Measurements from ENCODE around the gene CYSRT1.
"Not testable (repeated sequence)": the region's sequence is repeated elsewhere in the genome, so short reads cannot be mapped to it uniquely, and the experiment has no call there.

CYSRT1 gene

DNA sequence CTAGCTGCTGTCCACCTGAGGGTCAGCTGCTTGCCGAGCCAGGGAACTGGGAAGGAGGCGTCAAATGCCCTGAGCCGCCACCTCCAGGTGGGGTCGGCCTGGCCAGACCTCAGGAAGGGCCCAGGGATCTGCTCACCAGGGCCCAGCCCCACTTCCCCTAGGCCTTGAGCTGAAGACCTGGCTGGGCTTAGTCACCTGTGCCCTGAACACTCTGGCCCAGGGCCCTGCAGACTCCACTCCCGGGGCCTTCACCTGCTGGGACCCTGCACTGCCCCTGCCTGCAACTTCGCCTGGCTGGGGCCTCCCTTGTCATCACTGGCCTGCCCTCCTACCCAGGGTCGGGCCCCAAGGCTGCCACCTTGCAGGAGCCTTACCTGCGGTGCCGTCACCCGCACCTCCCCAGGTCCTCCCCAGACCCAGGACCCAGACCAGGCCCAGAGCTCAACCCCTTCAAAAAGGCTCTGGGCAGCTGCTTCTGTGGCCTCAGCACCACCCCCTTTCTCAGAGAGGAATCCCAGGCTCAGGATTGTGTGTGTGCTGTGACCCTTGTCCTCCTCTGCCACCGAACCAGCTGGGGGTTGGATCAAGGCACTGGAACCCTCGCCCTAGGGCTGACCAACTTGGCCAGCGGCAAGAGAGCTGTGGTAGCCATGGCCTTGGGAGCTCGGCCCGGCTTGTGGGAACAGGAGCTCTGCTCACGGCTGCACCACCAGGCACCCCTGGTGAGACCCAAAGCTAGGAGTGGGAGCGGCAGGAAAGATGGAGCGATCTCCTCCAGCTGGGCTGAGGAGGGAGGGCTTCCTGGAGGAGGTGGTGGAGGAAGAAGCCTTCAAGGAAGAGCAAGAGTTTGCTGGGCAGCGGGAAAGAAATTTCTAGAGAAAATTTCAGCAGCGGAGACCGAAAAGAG is 29.0 kb downstream of the CYSRT1 start:
- DNase-seq: no peak
- no peaks in the 10 kb centered on the region for H3K27me3 ChIP-seq (ENCODE audit: insufficient read depth, low read depth, severe bottlenecking)
- TF ChIP-seq, protein P1, sequence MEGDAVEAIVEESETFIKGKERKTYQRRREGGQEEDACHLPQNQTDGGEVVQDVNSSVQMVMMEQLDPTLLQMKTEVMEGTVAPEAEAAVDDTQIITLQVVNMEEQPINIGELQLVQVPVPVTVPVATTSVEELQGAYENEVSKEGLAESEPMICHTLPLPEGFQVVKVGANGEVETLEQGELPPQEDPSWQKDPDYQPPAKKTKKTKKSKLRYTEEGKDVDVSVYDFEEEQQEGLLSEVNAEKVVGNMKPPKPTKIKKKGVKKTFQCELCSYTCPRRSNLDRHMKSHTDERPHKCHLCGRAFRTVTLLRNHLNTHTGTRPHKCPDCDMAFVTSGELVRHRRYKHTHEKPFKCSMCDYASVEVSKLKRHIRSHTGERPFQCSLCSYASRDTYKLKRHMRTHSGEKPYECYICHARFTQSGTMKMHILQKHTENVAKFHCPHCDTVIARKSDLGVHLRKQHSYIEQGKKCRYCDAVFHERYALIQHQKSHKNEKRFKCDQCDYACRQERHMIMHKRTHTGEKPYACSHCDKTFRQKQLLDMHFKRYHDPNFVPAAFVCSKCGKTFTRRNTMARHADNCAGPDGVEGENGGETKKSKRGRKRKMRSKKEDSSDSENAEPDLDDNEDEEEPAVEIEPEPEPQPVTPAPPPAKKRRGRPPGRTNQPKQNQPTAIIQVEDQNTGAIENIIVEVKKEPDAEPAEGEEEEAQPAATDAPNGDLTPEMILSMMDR (IDR thresholded peaks at IDR 0.05; ENCODE audit: low read depth, low read length): no peak
- peak overlapping the region; percentile 88 for H3K27ac ChIP-seq
- H3K4me3 ChIP-seq (ENCODE audit: low read depth, low read length): peak overlapping the region; percentile 65
- H3K36me3 ChIP-seq: peaks cover 3% of the 10 kb centered on the region; the same call in 1 of the 2 replicates
- no peaks in the 10 kb centered on the region for H3K9me3 ChIP-seq (ENCODE audit: severe bottlenecking)

DNA sequence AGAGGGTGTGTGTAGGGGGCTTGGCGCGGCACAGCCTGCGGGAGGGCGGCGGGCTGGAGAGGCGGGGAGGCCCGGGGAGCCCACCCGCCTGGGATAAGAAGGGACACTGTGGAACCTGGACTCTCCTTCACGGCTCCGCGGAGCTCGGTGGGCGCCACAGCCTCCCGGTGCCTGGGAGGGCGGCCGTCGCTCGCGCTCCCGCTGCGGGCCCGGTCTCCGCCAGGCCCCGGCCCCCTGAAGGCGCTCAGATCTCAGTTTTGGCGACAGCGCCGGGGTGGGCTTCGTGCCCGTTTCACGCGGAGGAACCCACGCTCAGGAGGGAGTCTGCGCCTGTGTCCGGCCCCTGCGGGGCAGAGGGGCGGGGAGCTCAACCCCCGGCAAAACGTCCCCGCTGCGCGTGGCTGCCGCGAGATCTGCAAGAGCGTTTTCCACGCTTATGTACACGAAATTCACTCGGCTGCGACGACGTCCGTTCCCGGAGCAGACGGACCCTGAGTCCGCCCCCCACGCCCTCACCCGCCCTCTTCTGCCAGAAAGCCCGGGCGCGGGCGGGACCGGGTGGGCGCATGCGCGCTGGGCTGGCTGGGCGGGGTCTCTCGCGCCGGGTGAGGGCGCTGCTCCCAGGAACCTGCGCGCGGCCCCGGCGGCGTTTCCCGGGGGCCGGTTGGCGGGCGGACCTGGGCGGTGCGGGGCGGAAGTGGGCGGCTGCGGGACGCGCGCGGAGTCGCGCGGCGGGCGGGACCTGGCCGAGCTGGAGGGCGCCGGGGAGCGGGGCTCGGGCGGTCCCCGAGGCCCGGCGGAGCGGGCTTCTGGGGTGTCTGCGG is 29.9 kb downstream of the CYSRT1 start, which contains the start of gene NELFB:
TSS of gene NELFB (plus strand) at position 704 of the 824 bp plus-strand sequence.
- Histone ChIP-seq H3K36me3 (peaks cover 3% of the 10 kb centered on the region; the same call in 1 of the 2 replicates), H3K27me3 (ENCODE audit: insufficient read depth, low read depth, severe bottlenecking) (no peaks in the 10 kb centered on the region), H3K9me3 (ENCODE audit: severe bottlenecking) (no peaks in the 10 kb centered on the region), H3K27ac (peak within 1 kb of the TSS; percentile 88), H3K4me3 (ENCODE audit: low read depth, low read length) (peak within 1 kb of the TSS; percentile 76)
- TF ChIP-seq, protein P1 (IDR thresholded peaks at IDR 0.05; ENCODE audit: low read depth, low read length): no peak
- DNase-seq: peak; percentile 84

DNA sequence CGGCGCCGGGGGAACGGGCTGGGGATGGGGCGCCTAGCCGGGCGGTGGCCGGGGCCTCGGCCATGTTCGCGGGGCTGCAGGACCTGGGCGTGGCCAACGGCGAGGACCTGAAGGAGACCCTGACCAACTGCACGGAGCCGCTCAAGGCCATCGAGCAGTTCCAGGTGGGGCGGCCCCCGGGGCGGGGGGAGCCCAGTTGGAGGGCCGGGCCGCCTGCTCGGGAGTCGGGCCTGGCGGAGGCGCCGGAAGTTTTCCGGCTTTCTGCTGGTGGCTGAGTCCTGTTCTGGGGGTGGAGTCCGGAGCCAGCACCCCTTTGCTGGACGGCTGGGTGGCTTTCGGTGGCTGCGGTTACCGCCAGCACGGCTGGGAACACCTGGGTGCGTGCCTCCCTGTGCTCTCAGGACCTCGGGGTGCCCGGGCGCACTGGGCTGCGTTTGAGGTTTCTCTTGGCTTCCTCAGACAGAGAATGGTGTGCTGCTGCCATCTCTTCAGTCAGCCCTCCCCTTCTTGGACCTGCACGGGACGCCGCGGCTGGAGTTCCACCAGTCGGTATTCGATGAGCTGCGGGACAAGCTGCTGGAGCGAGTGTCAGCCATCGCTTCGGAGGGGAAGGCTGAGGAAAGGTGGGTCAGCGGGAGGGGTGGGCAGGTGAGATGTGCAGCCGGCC is 30.6 kb downstream of the CYSRT1 start:
- DNase-seq: peak; percentile 43
- peaks cover 3% of the 10 kb centered on the region; the same call in 1 of the 2 replicates for H3K36me3 ChIP-seq
- peak overlapping the region; percentile 75 for H3K27ac ChIP-seq
- no peaks in the 10 kb centered on the region for H3K27me3 ChIP-seq (ENCODE audit: insufficient read depth, low read depth, severe bottlenecking)
- H3K4me3 ChIP-seq (ENCODE audit: low read depth, low read length): peak overlapping the region; percentile 76
- H3K9me3 ChIP-seq (ENCODE audit: severe bottlenecking): no peaks in the 10 kb centered on the region
- TF ChIP-seq, protein P1 (IDR thresholded peaks at IDR 0.05; ENCODE audit: low read depth, low read length): no peak

DNA sequence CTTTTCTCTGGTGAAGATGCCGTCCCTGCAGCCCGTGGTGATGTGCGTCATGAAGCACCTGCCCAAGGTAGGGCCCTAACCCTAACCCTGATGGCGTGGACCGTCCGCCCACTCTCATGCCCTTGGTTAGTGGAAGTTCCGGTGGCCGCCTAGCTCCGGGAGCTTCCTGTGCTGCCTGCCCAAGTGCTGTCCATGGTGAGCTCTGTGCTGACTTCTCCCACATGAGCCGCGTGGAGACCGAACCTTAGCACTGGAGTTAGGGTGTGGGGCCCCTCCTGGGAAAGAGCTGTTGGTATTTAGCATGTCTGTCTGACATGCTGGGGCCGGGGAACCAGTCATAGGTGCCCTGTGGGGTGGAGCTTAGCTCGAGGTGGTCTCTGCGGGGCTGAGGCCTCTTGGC is 31.4 kb downstream of the CYSRT1 start:
- Histone ChIP-seq H3K27ac (no peak overlapping the region), H3K9me3 (ENCODE audit: severe bottlenecking) (no peaks in the 10 kb centered on the region), H3K4me3 (ENCODE audit: low read depth, low read length) (no peak overlapping the region), H3K36me3 (peaks cover 3% of the 10 kb centered on the region; the same call in 1 of the 2 replicates), H3K27me3 (ENCODE audit: insufficient read depth, low read depth, severe bottlenecking) (no peaks in the 10 kb centered on the region)
- no peak for DNase-seq
- TF ChIP-seq, protein P1 (IDR thresholded peaks at IDR 0.05; ENCODE audit: low read depth, low read length): no peak

DNA sequence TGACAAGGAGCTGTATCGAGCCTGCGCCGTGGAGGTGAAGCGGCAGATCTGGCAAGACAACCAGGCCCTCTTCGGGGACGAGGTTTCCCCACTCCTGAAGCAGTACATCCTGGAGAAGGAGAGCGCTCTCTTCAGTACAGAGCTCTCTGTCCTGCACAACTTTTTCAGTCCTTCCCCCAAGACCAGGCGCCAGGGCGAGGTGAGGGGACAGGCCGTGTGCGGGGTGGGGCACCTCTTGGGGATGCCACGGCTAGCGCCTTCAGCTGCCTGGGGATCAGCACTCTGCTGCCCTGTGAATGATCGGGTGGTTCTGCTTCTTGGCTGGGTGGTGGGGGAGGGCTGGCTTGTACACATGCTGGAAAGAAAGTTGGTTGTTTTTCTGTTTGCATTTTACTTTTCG is 31.9 kb downstream of the CYSRT1 start:
- TF ChIP-seq, protein P1 (IDR thresholded peaks at IDR 0.05; ENCODE audit: low read depth, low read length): no peak

DNA sequence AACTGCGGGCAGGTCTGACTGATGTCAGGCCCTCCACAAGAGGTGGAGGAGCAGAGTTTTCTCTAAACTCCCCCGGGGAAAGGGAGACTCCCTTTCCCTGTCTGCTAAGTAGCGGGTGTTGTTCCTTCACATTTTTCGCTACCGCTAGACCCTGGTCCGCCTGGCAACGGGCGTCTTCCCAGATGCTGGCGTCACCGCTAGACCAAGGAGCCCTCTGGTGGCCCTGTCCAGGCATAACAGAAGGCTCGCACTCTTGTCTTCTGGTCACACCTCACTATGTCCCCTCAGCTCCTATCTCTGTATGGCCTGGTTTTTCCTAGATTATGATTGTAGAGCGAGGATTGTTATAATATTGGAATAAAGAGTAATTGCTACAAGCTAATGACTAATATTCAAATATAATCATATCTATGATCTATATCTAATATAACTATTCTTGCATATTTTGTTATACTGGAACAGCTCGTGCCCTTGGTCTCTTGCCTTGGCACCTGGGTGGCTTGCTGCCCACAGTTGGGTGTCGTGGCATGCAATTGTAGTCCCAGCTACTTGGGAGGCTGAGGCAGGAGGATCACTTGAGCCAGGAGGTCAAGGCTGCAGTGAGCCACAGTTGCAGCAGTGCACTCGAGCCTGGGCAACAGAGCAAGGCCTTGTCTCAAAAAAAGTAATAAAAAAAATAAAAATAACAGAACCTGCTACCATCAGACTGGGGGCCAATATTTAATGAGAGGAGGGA is 37.4 kb downstream of the CYSRT1 start:
- H3K4me3 ChIP-seq (ENCODE audit: low read depth, low read length); H3K9me3 ChIP-seq (ENCODE audit: severe bottlenecking); H3K36me3 ChIP-seq; H3K27ac ChIP-seq; DNase-seq; H3K27me3 ChIP-seq (ENCODE audit: insufficient read depth, low read depth, severe bottlenecking): not testable (repeated sequence)

More for the DNA sequence above, 31.9 kb downstream of the CYSRT1 start:
- Histone ChIP-seq H3K9me3 (ENCODE audit: severe bottlenecking) (no peaks in the 10 kb centered on the region), H3K36me3 (peaks cover 3% of the 10 kb centered on the region; the same call in 1 of the 2 replicates), H3K4me3 (ENCODE audit: low read depth, low read length) (no peak overlapping the region), H3K27ac (no peak overlapping the region), H3K27me3 (ENCODE audit: insufficient read depth, low read depth, severe bottlenecking) (no peaks in the 10 kb centered on the region)
- DNase-seq: no peak

Data from WERI-Rb-1 (cell line).